HepG2 (cell line): ENCODE data around the gene TMEM44. TPM values are rescaled to one million over a fixed set of nuclear protein-coding genes. Genes with fewer than 3 reads are reported as not detected.
A peak's percentile ranks its signal among the peaks of the same experiment; 100 is the strongest.

Source experiments
- AGO2 ChIP-seq: fragments of 200-400 bp; formaldehyde crosslinking; optimal IDR thresholded peaks from 2 replicates; pipeline ENCODE3; 2017; ENCODE audit warnings: mild to moderate bottlenecking, low read depth, low read length, moderate library complexity
- ATF4 ChIP-seq, 2 experiments: fragments of 450-650 bp in 1 of 2; sonication (generic) in 1 of 2; formaldehyde crosslinking; IDR thresholded peaks; 2 replicates each; pipeline versions ENCODE4 v1.5.0 to v1.8.0; 2020 to 2022; ENCODE audit warnings: mild to moderate bottlenecking in 1 of 2, missing genetic modification reagents in 1 of 2
- ATF7-NPFF ChIP-seq: sonication (generic); formaldehyde crosslinking; IDR thresholded peaks from 2 replicates; pipeline ENCODE4 v1.8.1; 2023; ENCODE audit warnings: mild to moderate bottlenecking, low read depth, missing genetic modification reagents, moderate library complexity
- EEA1 ChIP-seq: sonication (generic); formaldehyde crosslinking; IDR thresholded peaks from 2 replicates; pipeline ENCODE4 v1.5.1; 2020; ENCODE audit warnings: mild to moderate bottlenecking, missing genetic modification reagents, borderline replicate concordance
- GFI1 ChIP-seq: sonication (generic); formaldehyde crosslinking; IDR thresholded peaks from 2 replicates; pipeline ENCODE4 v1.5.0; 2020; ENCODE audit warnings: missing genetic modification reagents, mild to moderate bottlenecking, borderline replicate concordance
- HOXA3 ChIP-seq: sonication (generic); formaldehyde crosslinking; IDR thresholded peaks from 2 replicates; pipeline ENCODE4 v1.5.0; 2020; ENCODE audit warnings: missing genetic modification reagents
- IRX3 ChIP-seq: sonication (generic); formaldehyde crosslinking; IDR thresholded peaks from 2 replicates; pipeline ENCODE4 v1.8.1; 2023; ENCODE audit warnings: mild to moderate bottlenecking, low read depth, missing genetic modification reagents, borderline replicate concordance
- KDM4B ChIP-seq: sonication (generic); formaldehyde crosslinking; IDR thresholded peaks from 2 replicates; pipeline ENCODE4 v1.4.0; 2020; ENCODE audit warnings: missing genetic modification reagents
- POLR2A ChIP-seq, 2 experiments: IDR thresholded peaks; 2 replicates each; pipeline ENCODE4 v1.6.1; 2011; ENCODE audit warnings: low read depth in 2 of 2, low read length in 2 of 2, mild to moderate bottlenecking in 1 of 2, moderate library complexity in 1 of 2; ENCODE audit not compliant: insufficient read depth in 1 of 2
- RXRB ChIP-seq: IDR thresholded peaks from 2 replicates; pipeline ENCODE4 v1.6.1; 2016; ENCODE audit warnings: borderline replicate concordance, missing genetic modification reagents, missing compliant biosample characterization
- SAP130 ChIP-seq: IDR thresholded peaks from 2 replicates; pipeline ENCODE4 v1.6.1; 2016; ENCODE audit warnings: low read depth
- TEAD3 ChIP-seq: optimal IDR thresholded peaks from 2 replicates; pipeline ENCODE3; 2016; ENCODE audit warnings: borderline replicate concordance
- ZBTB21 ChIP-seq: sonication (generic); formaldehyde crosslinking; IDR thresholded peaks from 2 replicates; pipeline ENCODE4 v1.4.0; 2020; ENCODE audit warnings: missing genetic modification reagents
- ZNF136 ChIP-seq: sonication (generic); formaldehyde crosslinking; IDR thresholded peaks from 2 replicates; pipeline ENCODE4 v1.8.1; 2022; ENCODE audit warnings: low read depth, mild to moderate bottlenecking, moderate library complexity, missing genetic modification reagents
- ZNF224 ChIP-seq: sonication (generic); formaldehyde crosslinking; IDR thresholded peaks from 2 replicates; pipeline ENCODE4 v1.5.0; 2020; ENCODE audit warnings: mild to moderate bottlenecking, missing genetic modification reagents
- ZNF274 ChIP-seq: sonication (generic); formaldehyde crosslinking; IDR thresholded peaks from 2 replicates; pipeline ENCODE4 v1.5.1; 2020; ENCODE audit warnings: mild to moderate bottlenecking, missing genetic modification reagents
- ZNF382 ChIP-seq: sonication (generic); formaldehyde crosslinking; IDR thresholded peaks from 2 replicates; pipeline ENCODE4 v1.5.0; 2020; ENCODE audit warnings: missing genetic modification reagents, mild to moderate bottlenecking, borderline replicate concordance
- ZNF510 ChIP-seq: sonication (generic); formaldehyde crosslinking; IDR thresholded peaks from 2 replicates; pipeline ENCODE4 v1.4.0; 2020; ENCODE audit warnings: low read depth, mild to moderate bottlenecking, missing genetic modification reagents
- ZNF512B ChIP-seq: sonication (generic); formaldehyde crosslinking; IDR thresholded peaks from 2 replicates; pipeline ENCODE4 v1.5.1; 2020; ENCODE audit warnings: missing genetic modification reagents, mild to moderate bottlenecking, borderline replicate concordance
- ZNF777 ChIP-seq: sonication (generic); formaldehyde crosslinking; IDR thresholded peaks from 2 replicates; pipeline ENCODE4 v1.4.0; 2020; ENCODE audit warnings: missing genetic modification reagents
- ZNF781 ChIP-seq: sonication (generic); formaldehyde crosslinking; IDR thresholded peaks from 2 replicates; pipeline ENCODE4 v1.5.1; 2020; ENCODE audit warnings: borderline replicate concordance, mild to moderate bottlenecking, missing genetic modification reagents; ENCODE audit errors: not compliant biosample characterization
- ZNF800 ChIP-seq: sonication (generic); formaldehyde crosslinking; IDR thresholded peaks from 2 replicates; pipeline ENCODE4 v1.4.0; 2020; ENCODE audit warnings: missing genetic modification reagents
- polyA plus RNA-seq, 8 experiments: library from polyadenylated mRNA; depleted of rRNA in 3 of 8; stranded (reverse) in 7 of 8; unstranded in 1 of 8; fragments of >200 nt; fragmentation: Illumina TruSeq in 4 of 8; extraction: Trizol in 4 of 8; gene quantifications; 2 replicates each; pipeline versions ENCODE4 v1.2.1 to v1.2.3, GENCODE V29; 2011 to 2016; ENCODE audit warnings: low read depth in 4 of 8, missing spikeins in 1 of 8, mixed read lengths in 1 of 8; ENCODE audit not compliant: insufficient read depth in 1 of 8
- total RNA-seq, 5 experiments: library from RNA; depleted of rRNA; stranded (reverse); fragments of >200 nt; fragmentation: Illumina TruSeq; extraction: Trizol; gene quantifications; 2 replicates each; pipeline ENCODE4 v1.2.3, GENCODE V29; 2016; ENCODE audit warnings: low read depth in 1 of 5
- TF ChIP-seq, protein P1 (sequence below): sonication (generic); formaldehyde crosslinking; IDR thresholded peaks from 2 replicates; pipeline ENCODE4 v1.5.0; 2020; ENCODE audit warnings: missing genetic modification reagents

TMEM44 gene
- total and polyA plus RNA-seq, 2 of the 13 experiments (the other 11 are each of a cell fraction or from before 2014, with no cell fraction given) = 7.3 to 13.8 TPM

DNA sequence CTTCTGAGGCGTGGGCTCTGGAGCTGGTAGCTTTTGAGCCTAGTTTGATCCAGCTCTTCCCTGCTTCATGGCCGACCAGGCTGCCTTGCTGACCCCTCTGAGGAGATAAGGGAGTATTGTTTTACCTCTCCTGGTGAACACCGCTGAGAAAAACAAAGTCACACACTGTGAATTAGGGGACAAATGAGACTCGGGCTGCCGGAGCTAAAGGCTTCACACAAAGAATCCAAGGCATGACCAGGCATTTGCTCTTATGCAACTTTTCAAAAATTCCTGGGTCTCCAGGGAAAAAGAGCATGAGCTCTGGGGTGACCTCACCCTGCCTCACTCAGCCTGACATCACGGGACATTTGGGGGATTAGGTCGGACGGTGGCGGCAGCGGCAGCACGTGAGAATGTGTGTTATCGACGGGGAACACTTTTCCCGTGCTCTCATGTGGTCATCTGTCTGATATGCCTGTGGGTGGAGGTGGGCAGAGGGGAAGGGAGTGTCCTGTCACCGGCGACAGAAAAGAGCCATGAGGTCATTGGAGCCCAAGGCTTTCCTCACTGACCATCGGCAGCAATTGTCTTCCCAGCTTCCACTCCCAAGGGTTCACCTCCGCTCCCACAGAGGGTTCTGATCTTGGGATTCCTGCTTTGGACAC is 61.0 kb downstream of the TMEM44 start (continued):
- TF ChIP-seq ZBTB21 (CRISPR knock-in tag) = peak; percentile 91
- TF ChIP-seq ATF7-NPFF = no peak
- peak; percentile 58; the same call in 1 of the 2 replicates for TF ChIP-seq RXRB (CRISPR knock-in tag)
- no peak for TF ChIP-seq ATF4 (CRISPR knock-in tag; IDR thresholded peaks at IDR 0.05)
- no peak for TF ChIP-seq KDM4B (CRISPR knock-in tag)
- TF ChIP-seq, protein P1, sequence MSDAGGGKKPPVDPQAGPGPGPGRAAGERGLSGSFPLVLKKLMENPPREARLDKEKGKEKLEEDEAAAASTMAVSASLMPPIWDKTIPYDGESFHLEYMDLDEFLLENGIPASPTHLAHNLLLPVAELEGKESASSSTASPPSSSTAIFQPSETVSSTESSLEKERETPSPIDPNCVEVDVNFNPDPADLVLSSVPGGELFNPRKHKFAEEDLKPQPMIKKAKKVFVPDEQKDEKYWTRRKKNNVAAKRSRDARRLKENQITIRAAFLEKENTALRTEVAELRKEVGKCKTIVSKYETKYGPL = peak; percentile 34; the same call in 1 of the 2 replicates
- TF ChIP-seq POLR2A (IDR thresholded peaks at IDR 0.05; ENCODE audit: insufficient read depth in 1 of 2, low read depth in 2 of 2, low read length in 2 of 2) = peak in 1 of 2 experiments; percentile 39; a peak in 1 of 4 replicates
- no peak for TF ChIP-seq ZNF800 (CRISPR knock-in tag)
- TF ChIP-seq ZNF512B (CRISPR knock-in tag) = no peak
- peak; percentile 38; the same call in 1 of the 2 replicates for TF ChIP-seq HOXA3 (CRISPR knock-in tag)
- no peak for TF ChIP-seq IRX3 (CRISPR knock-in tag)
- TF ChIP-seq ZNF777 (CRISPR knock-in tag) = no peak
- TF ChIP-seq ZNF382 (CRISPR knock-in tag) = no peak
- TF ChIP-seq GFI1 (CRISPR knock-in tag) = no peak
- TF ChIP-seq AGO2 = no peak
- no peak for TF ChIP-seq ZNF781 (CRISPR knock-in tag)
- TF ChIP-seq ZNF510 (CRISPR knock-in tag) = no peak
- TF ChIP-seq ZNF224 (CRISPR knock-in tag) = no peak
- peak; percentile 66 for TF ChIP-seq TEAD3
- TF ChIP-seq ZNF274 (CRISPR knock-in tag) = 0 out of 2 replicates have a peak, but pooled peaks have one; percentile 61
- TF ChIP-seq SAP130 = peak; percentile 33; the same call in 1 of the 2 replicates
- TF ChIP-seq ZNF136 (CRISPR knock-in tag) = 0 out of 2 replicates have a peak, but pooled peaks have one; percentile 32
- TF ChIP-seq EEA1 (CRISPR knock-in tag) = no peak
